HCT116 (cell line): ENCODE results near the gene GDI1. TPM values are rescaled to one million over a fixed set of nuclear protein-coding genes. Genes with fewer than 3 reads are reported as not detected.

Experiments used
- ATAC-seq: fragments of 200-7000 bp; cut with Tn5 transposase; 2 replicates; pipeline ENCODE4 v1.9.1; 2020; ENCODE audit warnings: mild to moderate bottlenecking, moderate library complexity
- BruUV-seq: library from RNA; stranded (reverse); fragments of 400-500 nt; replicated peaks from 2 replicates; lab custom pipeline; 2021; lab: Mats Ljungman, UMichigan
- CTCF ChIA-PET: fragments of 300-600 bp; sonication (Branson Sonifier 250); formaldehyde crosslinking; loops from one replicate; lab custom pipeline; 2021; ENCODE audit warnings: antibody characterized with exemption; lab: Charles Lee
- POLR2A ChIA-PET: fragments of 300-600, 350-600 bp; sonication (Branson Sonifier 250); formaldehyde crosslinking; loops from one replicate; lab custom pipeline; 2021; ENCODE audit warnings: antibody characterized with exemption; lab: Charles Lee
- RAD21 ChIA-PET, 2 experiments: fragments of 300-600 bp; sonication (Branson Sonifier 250); formaldehyde crosslinking; loops; one replicate each; lab custom pipeline; 2023; ENCODE audit warnings: low total read pairs in 2 of 2; ENCODE audit not compliant: uncharacterized antibody in 2 of 2, unreplicated experiment in 2 of 2, low non-redundant PET in 1 of 2; lab: Charles Lee
- DNase-seq: peaks from one replicate; pipeline ENCODE4 v3.0.0-alpha.2; 2010; ENCODE audit warnings: low read depth, low spot score
- H2AFZ ChIP-seq: fragments of 200-600 bp; shearing (Covaris generic), sonication (generic); 2 replicates; pipeline ENCODE4 v1.6.1; 2017; ENCODE audit warnings: low read depth, mixed run types, mixed read lengths, antibody characterized with exemption, low read length; ENCODE audit not compliant: poor library complexity, severe bottlenecking
- H3K27ac ChIP-seq: 2 replicates; pipeline ENCODE4 v1.5.1; 2012; ENCODE audit warnings: low read depth, low read length
- H3K27me3 ChIP-seq: fragments of 200-600 bp; sonication (generic); 2 replicates; pipeline ENCODE4 v1.6.1; 2016; ENCODE audit warnings: mixed run types, low read length, mixed read lengths; ENCODE audit not compliant: insufficient read depth
- H3K36me3 ChIP-seq, 2 experiments: fragments of 200-500 bp in 1 of 2; fragments of 200-600 bp in 1 of 2; sonication (Bioruptor generic) in 1 of 2; sonication (generic) in 1 of 2; 2 replicates each; pipeline versions ENCODE4 v1.5.1 to v1.6.1; 2014 to 2016; ENCODE audit warnings: low read length in 2 of 2, inconsistent platforms in 1 of 2, mixed read lengths in 1 of 2, mixed run types in 1 of 2; ENCODE audit not compliant: insufficient read depth in 2 of 2, control insufficient read depth in 1 of 2
- H3K4me1 ChIP-seq, 2 experiments: fragments of 200-600 bp in 1 of 2; sonication (generic) in 1 of 2; 2 replicates each; pipeline versions ENCODE4 v1.5.1 to v1.6.1; 2012 to 2017; ENCODE audit warnings: low read length in 2 of 2, inconsistent platforms in 1 of 2, mild to moderate bottlenecking in 1 of 2, mixed read lengths in 1 of 2, mixed run types in 1 of 2, moderate library complexity in 1 of 2; ENCODE audit not compliant: insufficient read depth in 2 of 2, control insufficient read depth in 1 of 2
- H3K4me2 ChIP-seq: fragments of 200-600 bp; sonication (generic); 2 replicates; pipeline ENCODE4 v1.6.1; 2017; ENCODE audit warnings: mixed run types, low read length, mixed read lengths
- H3K4me3 ChIP-seq, 2 experiments: fragments of 200-600 bp in 1 of 2; sonication (generic) in 1 of 2; replicated peaks in 1 of 2; 2 replicates each; pipeline ENCODE4 v1.5.1; 2011 to 2016; ENCODE audit warnings: low read length in 2 of 2, control low read depth in 1 of 2, low read depth in 1 of 2, mild to moderate bottlenecking in 1 of 2, mixed read lengths in 1 of 2, mixed run types in 1 of 2
- H3K79me2 ChIP-seq: fragments of 200-600 bp; sonication (generic); 2 replicates; pipeline ENCODE4 v1.6.1; 2017; ENCODE audit warnings: mild to moderate bottlenecking, mixed run types, low read length, moderate library complexity, mixed read lengths; ENCODE audit not compliant: insufficient read depth
- H3K9ac ChIP-seq: fragments of 200-600 bp; sonication (generic); 2 replicates; pipeline ENCODE4 v1.6.1; 2016; ENCODE audit warnings: low read length, mixed read lengths
- H3K9me2 ChIP-seq: fragments of 200-600 bp; sonication (generic), shearing (Covaris generic); 2 replicates; pipeline ENCODE4 v1.6.1; 2017; ENCODE audit warnings: mixed run types, mild to moderate bottlenecking, moderate library complexity; ENCODE audit not compliant: insufficient read depth
- H3K9me3 ChIP-seq, 2 experiments: fragments of 200-500 bp in 1 of 2; fragments of 200-600 bp in 1 of 2; sonication (Bioruptor generic) in 1 of 2; sonication (generic) in 1 of 2; 2 replicates each; pipeline ENCODE4 v1.6.1; 2014 to 2017; ENCODE audit warnings: low read length in 2 of 2, mixed read lengths in 2 of 2, inconsistent platforms in 1 of 2, low read depth in 1 of 2, mild to moderate bottlenecking in 1 of 2, mixed run types in 1 of 2, moderate library complexity in 1 of 2; ENCODE audit not compliant: control insufficient read depth in 1 of 2, insufficient read depth in 1 of 2
- H4K20me1 ChIP-seq: fragments of 200-600 bp; sonication (generic), shearing (Covaris generic); 2 replicates; pipeline ENCODE4 v1.6.1; 2017; ENCODE audit warnings: mixed run types, mild to moderate bottlenecking, moderate library complexity; ENCODE audit not compliant: insufficient read depth
- CBX3 ChIP-seq: IDR thresholded peaks from 2 replicates; pipeline ENCODE4 v1.6.1; 2012; ENCODE audit warnings: low read depth
- CEBPB ChIP-seq: IDR thresholded peaks from 2 replicates; pipeline ENCODE4 v1.6.1; 2012; ENCODE audit warnings: low read depth
- EGR1 ChIP-seq: IDR thresholded peaks from 2 replicates; pipeline ENCODE4 v1.6.1; 2012; ENCODE audit warnings: low read depth
- ELF1 ChIP-seq: IDR thresholded peaks from 2 replicates; pipeline ENCODE4 v1.6.1; 2012; ENCODE audit warnings: low read depth, borderline replicate concordance
- EZH2phosphoT487 ChIP-seq: fragments of 200-600 bp; IDR thresholded peaks from 2 replicates; pipeline ENCODE4 v1.6.1; 2018; ENCODE audit warnings: antibody characterized with exemption, borderline replicate concordance
- POLR2A ChIP-seq: IDR thresholded peaks from 2 replicates; pipeline ENCODE4 v1.7.0; 2011; ENCODE audit warnings: borderline replicate concordance; ENCODE audit not compliant: insufficient read depth, insufficient read length; ENCODE audit errors: extremely low read depth
- POLR2AphosphoS5 ChIP-seq: IDR thresholded peaks from 2 replicates; pipeline ENCODE4 v1.6.1; 2011; ENCODE audit warnings: mild to moderate bottlenecking, low read depth, low read length, moderate library complexity
- RAD21 ChIP-seq: IDR thresholded peaks from 2 replicates; pipeline ENCODE4 v1.6.1; 2012; ENCODE audit warnings: low read depth, mild to moderate bottlenecking
- YY1 ChIP-seq: IDR thresholded peaks from 2 replicates; pipeline ENCODE4 v1.6.1; 2011; ENCODE audit warnings: low read length, low read depth, moderate library complexity, mild to moderate bottlenecking; ENCODE audit not compliant: insufficient replicate concordance; ENCODE audit errors: extremely low read depth
- intact Hi-C: fragments of 100-400 bp; cut with micrococcal nuclease; formaldehyde crosslinking; loops from 2 replicates; pipeline ENCODE4 v1.10.0; 2022
- total RNA-seq: library from RNA; stranded (reverse); gene quantifications from one replicate; pipeline ENCODE4 v1.2.1, GENCODE V29; 2021; ENCODE audit not compliant: unreplicated experiment
- TF ChIP-seq, protein P1 (sequence below), 3 experiments: fragments of 200-600 bp in 1 of 3; sonication (generic) in 1 of 3; IDR thresholded peaks in 2 of 3; conservative IDR thresholded peaks in 1 of 3; 2 replicates each; pipeline ENCODE4 v1.5.1; 2012 to 2017; ENCODE audit warnings: low read depth in 2 of 3, low read length in 2 of 3, antibody characterized with exemption in 1 of 3, borderline replicate concordance in 1 of 3, control low read depth in 1 of 3, mild to moderate bottlenecking in 1 of 3, mixed read lengths in 1 of 3, mixed run types in 1 of 3, moderate library complexity in 1 of 3; ENCODE audit not compliant: insufficient read depth in 1 of 3
- TF ChIP-seq, protein P2 (sequence below): IDR thresholded peaks from 2 replicates; pipeline ENCODE4 v1.6.1; 2011; ENCODE audit warnings: mild to moderate bottlenecking, low read length, moderate library complexity; ENCODE audit not compliant: insufficient replicate concordance; ENCODE audit errors: extremely low read depth

GDI1 gene
- total RNA-seq, 1 experiment from 2014 or later, result 122 TPM

DNA sequence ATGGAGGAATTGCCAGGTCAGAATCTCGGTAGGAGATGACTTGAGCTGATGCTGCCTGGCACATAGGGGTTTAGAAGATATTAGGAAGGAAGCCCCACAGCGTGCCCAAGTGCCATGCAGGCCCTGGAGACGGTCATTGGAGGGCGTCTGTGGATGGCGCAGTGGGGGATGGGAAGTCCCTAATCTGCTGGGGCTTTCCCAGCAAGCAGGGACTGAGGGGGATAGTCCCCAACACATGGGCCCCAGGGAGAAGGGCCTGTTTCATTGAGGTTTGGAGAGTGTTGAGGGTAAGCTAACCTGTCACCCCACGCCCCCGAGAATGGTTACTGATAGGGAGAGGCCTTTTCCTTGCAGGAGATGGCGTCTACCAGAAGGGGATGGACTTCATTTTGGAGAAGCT lies 17.8 kb upstream of the GDI1 start:
- ChIA-PET POLR2A (no interaction called here), CTCF (no interaction called here), RAD21 (no interaction called here)
- H3K79me2 ChIP-seq, result no peaks in the 10 kb centered on the region
- H3K9me3 ChIP-seq, result no peaks in the 10 kb centered on the region
- DNase-seq (no peak), ATAC-seq (no peak)
- H2AFZ ChIP-seq, result no peak overlapping the region
- BruUV-seq, result no TSS peak
- no peak overlapping the region for H3K4me3 ChIP-seq
- intact Hi-C loops, result no loop called here
- H3K27ac ChIP-seq, result no peak overlapping the region
- H3K9ac ChIP-seq, result no peak overlapping the region
- no peaks in the 10 kb centered on the region for H3K27me3 ChIP-seq
- TF ChIP-seq POLR2A (no peak), YY1 (no peak), CBX3 (no peak), POLR2AphosphoS5 (no peak), EGR1 (no peak)
- TF ChIP-seq, protein P1, sequence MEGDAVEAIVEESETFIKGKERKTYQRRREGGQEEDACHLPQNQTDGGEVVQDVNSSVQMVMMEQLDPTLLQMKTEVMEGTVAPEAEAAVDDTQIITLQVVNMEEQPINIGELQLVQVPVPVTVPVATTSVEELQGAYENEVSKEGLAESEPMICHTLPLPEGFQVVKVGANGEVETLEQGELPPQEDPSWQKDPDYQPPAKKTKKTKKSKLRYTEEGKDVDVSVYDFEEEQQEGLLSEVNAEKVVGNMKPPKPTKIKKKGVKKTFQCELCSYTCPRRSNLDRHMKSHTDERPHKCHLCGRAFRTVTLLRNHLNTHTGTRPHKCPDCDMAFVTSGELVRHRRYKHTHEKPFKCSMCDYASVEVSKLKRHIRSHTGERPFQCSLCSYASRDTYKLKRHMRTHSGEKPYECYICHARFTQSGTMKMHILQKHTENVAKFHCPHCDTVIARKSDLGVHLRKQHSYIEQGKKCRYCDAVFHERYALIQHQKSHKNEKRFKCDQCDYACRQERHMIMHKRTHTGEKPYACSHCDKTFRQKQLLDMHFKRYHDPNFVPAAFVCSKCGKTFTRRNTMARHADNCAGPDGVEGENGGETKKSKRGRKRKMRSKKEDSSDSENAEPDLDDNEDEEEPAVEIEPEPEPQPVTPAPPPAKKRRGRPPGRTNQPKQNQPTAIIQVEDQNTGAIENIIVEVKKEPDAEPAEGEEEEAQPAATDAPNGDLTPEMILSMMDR (IDR thresholded peaks at IDR 0.05 in 2 of 3, conservative IDR thresholded peaks at IDR 0.05 in 1 of 3; ENCODE audit: borderline replicate concordance in 1 of 3, insufficient read depth in 1 of 3, low read depth in 2 of 3, low read length in 2 of 3), result no peak
- no peak overlapping the region for H3K4me2 ChIP-seq
- H3K9me2 ChIP-seq, result no peaks in the 10 kb centered on the region
- no peaks in the 10 kb centered on the region for H3K36me3 ChIP-seq
- H4K20me1 ChIP-seq, result no peaks in the 10 kb centered on the region
- no peaks in the 10 kb centered on the region for H3K4me1 ChIP-seq

DNA sequence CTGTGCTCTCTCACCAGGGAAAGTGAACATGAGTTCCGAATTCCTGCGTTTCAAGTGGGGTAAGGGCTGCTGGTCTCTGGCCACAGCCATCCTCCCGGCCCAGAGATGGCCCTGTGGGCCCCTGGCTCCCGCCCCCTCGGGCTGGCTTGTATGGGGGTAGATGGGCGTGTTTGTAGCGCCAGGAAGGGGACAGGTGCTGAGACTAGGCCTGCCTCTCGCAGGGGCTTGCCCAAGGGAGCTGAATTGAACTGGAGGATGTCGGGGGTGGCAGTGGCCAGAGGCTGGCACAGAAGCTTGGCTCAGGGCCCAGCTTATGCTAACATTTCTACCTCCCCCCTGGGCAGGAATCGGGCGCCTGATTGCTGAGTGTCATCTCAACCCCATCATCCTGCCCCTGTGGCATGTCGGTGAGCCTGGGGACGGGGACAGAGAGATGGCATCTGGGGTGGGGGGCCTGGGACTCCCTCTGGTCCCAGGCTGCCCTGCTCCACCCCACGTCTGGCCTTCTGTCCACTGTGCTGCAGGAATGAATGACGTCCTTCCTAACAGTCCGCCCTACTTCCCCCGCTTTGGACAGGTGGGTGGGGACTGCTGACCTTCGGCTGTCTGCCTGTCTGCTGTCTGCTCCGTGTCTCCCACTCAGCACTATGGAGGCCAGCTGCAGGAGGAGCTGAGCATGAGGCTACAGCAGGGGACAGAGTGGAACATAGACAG lies 17.1 kb upstream of the GDI1 start:
- no peaks in the 10 kb centered on the region for H3K9me3 ChIP-seq
- no TSS peak for BruUV-seq
- RAD21 ChIA-PET, result no interaction called here
- H3K27ac ChIP-seq, result no peak overlapping the region
- no peaks in the 10 kb centered on the region for H3K27me3 ChIP-seq
- H3K79me2 ChIP-seq, result no peaks in the 10 kb centered on the region
- no peak for DNase-seq
- CTCF ChIA-PET, result no interaction called here
- ATAC-seq, result no peak
- H4K20me1 ChIP-seq, result no peaks in the 10 kb centered on the region
- intact Hi-C loops, result no loop called here
- no peak overlapping the region for H3K4me2 ChIP-seq
- no peaks in the 10 kb centered on the region for H3K4me1 ChIP-seq
- no peak overlapping the region for H2AFZ ChIP-seq
- no peaks in the 10 kb centered on the region for H3K9me2 ChIP-seq
- H3K9ac ChIP-seq, result no peak overlapping the region
- no peaks in the 10 kb centered on the region for H3K36me3 ChIP-seq
- no peak overlapping the region for H3K4me3 ChIP-seq
- POLR2A ChIA-PET, result no interaction called here
- TF ChIP-seq, protein P2, sequence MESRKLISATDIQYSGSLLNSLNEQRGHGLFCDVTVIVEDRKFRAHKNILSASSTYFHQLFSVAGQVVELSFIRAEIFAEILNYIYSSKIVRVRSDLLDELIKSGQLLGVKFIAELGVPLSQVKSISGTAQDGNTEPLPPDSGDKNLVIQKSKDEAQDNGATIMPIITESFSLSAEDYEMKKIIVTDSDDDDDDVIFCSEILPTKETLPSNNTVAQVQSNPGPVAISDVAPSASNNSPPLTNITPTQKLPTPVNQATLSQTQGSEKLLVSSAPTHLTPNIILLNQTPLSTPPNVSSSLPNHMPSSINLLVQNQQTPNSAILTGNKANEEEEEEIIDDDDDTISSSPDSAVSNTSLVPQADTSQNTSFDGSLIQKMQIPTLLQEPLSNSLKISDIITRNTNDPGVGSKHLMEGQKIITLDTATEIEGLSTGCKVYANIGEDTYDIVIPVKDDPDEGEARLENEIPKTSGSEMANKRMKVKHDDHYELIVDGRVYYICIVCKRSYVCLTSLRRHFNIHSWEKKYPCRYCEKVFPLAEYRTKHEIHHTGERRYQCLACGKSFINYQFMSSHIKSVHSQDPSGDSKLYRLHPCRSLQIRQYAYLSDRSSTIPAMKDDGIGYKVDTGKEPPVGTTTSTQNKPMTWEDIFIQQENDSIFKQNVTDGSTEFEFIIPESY, result no peak
- TF ChIP-seq, protein P1 (IDR thresholded peaks at IDR 0.05 in 2 of 3, conservative IDR thresholded peaks at IDR 0.05 in 1 of 3; ENCODE audit: borderline replicate concordance in 1 of 3, insufficient read depth in 1 of 3, low read depth in 2 of 3, low read length in 2 of 3), result no peak
- TF ChIP-seq RAD21 (no peak), EZH2phosphoT487 (no peak), POLR2AphosphoS5 (no peak), CBX3 (no peak), CEBPB (no peak), POLR2A (no peak), ELF1 (no peak)
